ENCODE data around the gene CABLES1.

CABLES1 gene

DNA sequence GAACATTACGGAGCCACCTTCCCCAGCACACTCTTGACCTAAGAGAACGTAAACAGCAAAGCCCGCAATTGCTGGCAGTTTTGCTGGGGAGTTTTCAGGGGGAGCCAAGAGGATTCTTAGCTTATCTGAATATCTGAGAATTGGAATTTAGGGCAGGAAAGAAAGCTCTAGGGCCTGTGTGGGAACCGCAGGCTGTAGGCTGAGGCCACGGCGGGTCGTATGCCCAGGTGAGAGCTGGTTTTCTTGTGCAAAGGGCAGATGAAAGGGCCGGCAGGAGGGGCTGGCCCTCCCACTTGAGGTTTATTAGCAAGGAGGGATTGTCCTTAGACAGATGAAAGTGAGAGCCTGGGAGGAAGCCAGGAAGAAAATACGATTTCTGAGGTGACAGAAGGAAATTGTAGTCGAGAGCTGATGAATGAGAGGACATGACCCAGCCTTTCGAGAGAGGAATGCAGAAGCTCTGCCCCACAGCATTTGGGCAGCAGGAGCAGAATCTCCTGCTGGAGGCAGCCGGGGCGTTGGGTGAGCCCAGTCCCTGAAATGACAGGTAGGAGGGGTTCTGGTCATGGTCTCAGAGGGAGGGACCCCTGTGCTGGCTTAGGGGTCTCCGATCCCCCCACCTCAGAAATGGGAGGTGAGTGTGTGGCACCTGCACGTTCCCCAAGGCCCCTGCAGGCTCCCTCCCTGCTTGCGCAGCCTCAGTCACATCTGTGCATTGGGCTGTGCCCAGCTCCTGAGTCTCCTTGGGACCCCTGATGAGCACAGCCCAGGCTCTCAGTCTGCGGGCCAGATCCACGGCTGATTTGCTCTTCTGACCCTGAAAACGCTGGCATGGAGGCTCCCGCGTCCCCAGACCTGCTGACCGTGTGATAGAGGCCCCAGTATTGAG lies 61.1 kb downstream of the CABLES1 start:
- DNase-seq = no peak

DNA sequence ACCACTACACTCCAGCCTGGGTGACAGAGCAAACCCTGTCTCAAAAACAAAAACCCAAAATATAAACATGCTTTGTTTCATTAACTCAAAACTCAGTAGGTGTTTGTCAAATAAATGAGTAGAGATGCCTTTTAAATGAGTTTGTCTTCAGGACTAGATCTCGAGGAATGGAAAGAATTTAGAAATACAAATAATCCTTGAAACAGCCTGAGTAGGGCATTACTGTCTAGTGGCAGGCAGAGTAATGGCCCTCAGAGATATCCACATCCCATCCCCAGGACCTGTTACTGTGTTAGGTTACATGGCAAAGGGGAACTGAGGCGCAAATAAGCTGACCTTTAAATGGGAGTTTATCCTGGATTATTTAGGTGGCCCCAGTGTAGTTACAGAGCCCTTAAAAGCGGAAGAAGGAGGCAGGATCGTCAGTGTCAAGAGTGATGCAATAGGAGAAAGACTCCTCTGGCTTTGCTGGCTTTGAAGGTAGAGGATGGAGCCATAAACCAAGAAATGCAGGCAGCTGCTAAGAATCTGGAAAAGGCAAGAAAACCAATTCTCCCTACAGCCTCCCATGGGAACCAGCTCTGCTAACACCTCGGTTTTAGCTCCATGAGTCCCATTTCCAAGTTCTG lies 63.0 kb downstream of the CABLES1 start:
- DNase-seq = no peak

DNA sequence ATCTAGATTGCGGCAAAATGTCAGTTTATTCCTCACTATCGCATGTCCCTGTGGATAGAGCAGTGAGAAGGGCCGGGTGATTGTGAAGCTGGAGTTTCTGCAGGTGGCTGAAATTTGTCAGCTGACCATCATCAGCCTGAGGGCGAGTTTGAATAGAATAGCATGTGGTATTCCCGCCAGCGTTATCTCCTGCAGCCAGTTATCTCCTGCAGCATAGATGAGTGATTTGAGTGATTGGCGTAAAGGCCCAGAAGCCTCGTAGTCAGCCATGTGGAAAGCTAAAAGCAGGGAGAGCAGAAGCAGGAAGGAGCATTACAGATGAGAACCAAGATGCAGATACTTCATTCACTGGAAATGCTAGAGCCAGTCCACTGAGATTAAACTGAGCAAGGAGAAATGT lies 65.5 kb downstream of the CABLES1 start:
- no peak for DNase-seq

DNA sequence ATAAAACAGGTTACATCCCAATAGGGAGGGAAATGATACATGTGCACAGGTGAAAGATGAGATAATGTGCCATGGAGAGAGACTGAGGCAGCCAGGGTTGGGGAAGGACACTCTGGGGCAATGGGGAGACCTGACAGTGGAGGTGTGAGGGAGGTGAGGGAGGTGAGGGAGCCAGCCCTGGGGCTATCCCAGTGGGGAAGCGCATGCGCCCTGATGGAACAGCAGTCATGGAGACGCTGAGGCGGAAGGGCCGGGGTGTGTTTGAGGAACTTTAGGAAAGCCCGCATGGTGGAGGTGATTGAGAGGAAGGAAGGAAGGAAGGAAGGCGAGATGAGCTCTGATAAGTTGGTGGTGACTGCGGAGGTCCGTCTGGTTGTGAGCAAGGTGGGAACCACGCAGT lies 66.5 kb downstream of the CABLES1 start:
- no peak for DNase-seq

DNA sequence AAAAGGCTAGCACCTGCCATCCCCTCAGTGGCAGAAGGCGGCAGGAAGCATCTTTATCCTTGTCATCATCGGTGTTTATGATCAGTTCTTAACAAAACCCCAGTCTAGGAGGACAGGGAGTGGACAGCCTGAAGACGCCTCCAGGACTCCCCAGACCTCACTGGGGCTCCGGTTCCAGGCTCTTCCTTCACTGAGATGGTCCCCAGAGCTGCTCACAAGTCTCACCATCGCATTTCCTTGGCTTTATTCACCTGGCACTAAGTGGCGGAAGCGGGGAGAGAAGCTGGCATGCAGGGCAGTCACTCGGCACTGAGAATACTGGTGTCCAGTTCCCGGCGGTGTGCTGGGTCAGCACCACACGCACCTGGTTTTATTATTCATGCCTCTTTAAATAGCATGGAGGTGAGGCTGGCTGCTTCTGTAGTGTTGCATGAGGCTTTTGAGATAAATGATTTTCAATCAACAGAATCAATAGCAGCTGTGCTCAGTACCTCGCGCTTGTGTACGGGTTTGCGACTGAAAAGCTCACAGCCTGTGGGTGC lies 68.7 kb downstream of the CABLES1 start:
- DNase-seq = no peak

DNA sequence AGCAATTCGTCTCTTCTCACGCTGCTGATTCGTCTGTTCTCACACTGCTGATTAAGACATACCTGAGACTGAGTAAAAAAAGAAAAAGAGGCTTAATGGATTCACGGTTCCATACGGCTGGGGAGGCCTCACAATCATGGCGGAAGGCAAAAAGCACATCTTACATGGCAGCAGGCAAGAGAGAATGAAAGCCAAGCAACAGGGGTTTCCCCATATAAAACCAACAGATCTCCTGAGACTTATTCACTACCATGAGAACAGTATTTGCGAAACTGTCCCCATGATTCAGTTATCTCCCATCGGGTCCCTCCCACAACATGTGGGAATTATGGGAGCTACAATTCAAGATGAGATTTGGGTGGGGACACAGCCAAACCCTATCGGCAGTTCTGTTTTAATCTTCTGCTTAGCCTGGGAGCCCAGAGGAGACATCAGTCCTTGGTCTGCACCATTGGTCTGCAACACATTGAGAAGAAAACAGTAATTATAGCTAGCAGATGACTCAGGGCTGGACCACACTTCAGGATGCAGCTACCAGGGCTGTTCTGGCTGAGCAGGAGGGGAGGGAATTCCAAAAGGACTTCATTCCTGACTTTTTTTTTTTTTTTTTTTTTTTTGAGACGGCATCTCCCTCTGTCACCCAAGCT lies 69.4 kb downstream of the CABLES1 start:
- no peak for DNase-seq

DNA sequence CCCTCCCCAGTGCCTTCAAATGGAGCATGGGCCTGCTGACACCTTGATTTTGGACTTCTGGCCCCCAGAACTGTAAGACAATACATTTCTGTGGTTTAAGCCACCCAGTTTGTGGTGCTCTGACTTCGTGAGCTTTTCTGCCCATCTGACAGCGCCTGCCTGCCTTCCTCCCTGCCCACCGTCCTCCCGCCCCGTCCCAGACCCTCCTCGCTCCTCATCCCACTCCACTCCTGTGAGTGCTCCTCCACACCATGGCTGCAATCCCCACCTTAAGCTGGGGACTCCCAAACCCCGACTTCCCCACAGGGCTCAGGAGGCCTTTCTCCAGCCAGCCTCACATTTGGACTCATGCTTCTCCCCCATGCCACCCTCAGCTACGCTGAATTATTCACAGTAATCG lies 70.7 kb downstream of the CABLES1 start:
- DNase-seq = no peak

DNA sequence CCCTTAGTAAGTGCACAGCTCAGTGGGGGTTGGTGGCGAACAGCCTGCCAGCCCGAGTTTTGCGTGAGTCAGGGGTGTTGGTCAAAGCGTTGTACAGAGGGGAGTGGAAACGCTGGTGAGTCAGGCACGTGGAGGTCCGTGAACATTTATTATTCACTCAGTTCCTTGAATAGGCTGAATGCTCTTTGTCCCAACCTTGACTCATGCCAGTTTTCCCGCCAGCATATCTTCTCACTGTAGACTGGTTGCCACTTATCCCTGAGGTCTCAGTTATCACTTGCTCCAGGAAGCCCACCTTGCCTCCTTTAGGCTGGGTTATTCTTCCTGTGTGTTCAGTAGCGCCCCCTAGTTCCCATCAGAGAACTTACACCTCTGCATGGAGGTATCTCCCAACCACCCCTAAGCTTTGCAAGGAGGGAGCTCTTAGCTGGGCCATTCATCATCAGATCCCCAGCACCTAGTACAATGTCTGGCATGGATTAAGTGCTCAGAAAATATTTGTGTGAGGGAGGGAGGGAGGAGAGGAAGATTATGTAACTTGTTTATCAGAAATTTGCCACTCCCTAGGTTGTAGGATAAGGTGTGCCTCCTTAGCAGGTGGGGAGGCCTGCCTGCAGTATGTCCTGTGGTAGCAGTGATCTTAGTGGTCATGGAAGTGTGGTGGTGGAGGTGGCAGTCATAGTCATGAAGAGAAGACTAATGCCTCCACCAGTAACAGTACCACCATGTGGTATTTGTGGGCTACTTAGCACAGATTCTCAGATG lies 72.1 kb downstream of the CABLES1 start:
- DNase-seq = no peak

DNA sequence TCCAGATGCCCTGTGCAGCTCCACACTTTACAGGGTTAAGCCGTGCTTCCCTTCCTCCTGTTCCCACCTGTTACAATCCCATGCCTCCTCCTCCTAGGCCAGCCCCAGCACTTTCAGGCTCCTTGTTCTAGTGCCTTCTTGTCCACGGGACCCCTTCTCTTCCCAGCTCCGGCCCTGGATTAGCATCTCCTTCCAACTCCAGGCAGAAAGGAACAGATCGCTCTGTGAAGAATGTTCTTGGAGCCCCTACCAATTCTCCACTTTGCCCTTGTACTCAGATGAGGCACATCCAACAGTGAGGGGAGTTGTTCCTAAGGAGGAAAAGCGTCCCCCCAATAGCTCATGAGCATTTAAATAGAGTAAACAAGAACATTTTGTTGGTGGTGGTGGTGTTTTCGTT lies 72.7 kb downstream of the CABLES1 start:
- DNase-seq = no peak

DNA sequence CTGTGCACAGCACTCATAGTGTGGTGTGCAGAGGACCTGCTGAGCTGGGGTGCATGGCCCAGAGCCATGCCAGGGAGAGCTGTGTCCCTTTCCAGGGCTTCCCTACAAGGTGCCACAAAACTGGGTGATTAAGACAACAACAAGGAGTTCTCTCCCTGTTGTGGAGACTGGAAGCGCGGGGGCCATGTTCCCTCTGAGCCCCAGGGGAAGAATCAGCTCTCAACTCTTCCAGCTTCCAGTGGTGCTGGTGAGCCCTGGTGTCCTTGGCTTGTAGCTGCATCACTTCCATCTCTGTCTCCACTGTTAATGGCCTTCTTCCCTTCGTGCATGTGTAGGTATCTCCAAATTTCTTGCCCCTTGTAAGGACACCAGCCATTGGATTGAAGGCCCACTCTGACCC lies 73.3 kb downstream of the CABLES1 start:
- no peak for DNase-seq

DNA sequence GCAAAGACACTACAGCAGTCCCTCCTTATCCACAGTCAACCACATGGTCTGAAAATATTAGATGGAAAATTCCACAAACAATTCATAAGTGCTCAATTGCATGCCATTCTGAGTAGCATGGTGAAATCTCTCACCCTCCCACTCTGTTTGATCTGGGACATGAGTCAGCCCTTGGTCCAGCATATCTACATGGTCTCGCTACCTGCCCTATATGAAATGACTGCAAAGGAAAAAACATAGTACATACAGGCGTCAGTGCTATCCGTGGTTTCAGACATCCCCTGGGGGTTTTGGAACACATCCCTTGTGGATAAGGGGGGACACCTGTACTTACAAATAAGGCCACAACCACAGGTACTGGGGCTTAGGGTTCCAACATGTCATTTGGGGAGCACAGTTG lies 73.7 kb downstream of the CABLES1 start:
- DNase-seq = no peak

DNA sequence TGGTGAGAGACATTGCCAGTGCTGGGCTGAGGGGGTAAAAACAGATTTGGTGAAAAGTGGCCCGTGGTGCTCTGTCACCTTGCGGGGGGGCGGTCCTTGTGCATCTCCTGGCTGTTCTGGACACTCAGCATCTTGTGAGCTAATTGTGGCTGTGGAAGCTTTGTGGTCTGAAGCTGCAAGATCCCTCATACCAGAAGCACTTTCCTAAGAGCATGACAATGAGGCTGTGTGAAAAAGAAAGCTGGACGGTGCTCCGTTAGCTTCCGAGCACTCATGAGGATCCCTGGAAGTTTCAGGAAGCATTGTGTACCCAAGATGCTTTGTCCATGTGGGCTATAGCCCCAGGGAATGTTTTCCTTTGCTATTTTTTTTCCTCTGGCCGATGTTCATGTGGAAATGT lies 74.5 kb downstream of the CABLES1 start:
- DNase-seq = no peak

DNA sequence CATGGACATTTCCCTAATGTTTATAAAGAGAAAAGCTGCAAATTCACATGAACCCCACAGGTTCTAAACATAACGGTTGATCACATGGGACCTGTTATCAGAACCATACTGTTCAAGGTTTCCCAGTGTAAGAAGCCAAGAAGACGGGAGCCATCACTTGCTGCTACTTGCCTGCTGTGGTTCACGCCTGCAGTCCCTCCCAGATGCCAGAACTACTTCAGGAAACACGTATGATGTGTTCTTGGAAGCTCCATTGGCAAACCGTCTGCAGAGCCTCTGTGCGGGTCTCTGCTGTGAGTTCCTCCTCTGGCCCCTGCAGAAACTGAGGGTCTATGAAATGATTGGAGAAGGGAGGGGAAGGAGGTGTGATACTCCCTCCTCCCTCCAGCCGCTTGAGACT lies 75.2 kb downstream of the CABLES1 start:
- DNase-seq = no peak

DNA sequence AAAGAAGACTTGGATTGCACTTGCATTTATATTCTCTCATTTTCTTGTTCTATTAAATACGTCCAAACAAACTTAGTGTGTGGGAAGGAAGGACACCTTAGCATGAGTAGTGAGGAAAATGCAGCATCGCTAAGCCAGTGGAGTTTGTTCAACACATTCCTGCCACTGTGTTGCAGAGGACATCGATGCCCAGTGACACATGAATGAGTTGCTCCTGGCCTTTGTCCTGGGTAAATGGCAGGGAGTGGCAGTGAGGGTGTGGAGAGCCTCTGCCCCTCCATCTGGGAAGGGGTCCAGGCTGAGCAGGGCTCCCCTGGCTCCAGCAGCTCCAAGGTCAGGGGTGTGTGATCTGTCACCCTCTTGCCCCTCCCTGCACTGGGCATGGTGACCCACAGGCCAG lies 75.9 kb downstream of the CABLES1 start:
- DNase-seq = no peak

DNA sequence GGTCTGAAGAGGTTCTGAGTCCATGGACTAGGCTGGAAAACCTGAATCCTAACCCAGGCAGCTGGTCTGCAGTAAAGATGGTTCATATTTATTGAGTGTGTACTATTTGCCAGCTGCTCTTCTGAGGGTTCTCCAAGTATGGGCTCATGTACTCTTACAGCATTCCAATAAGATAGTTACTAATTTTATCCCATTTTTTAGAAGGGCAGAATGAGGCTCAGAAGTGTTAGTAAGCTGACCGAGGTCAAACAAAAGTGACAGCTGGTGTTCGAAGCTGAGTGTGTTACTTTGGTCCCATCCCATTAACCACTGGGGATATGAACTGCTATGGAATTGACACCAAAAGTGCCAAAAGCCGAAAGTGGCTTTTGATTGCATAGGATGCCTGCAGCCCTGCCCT lies 76.9 kb downstream of the CABLES1 start:
- no peak for DNase-seq

DNA sequence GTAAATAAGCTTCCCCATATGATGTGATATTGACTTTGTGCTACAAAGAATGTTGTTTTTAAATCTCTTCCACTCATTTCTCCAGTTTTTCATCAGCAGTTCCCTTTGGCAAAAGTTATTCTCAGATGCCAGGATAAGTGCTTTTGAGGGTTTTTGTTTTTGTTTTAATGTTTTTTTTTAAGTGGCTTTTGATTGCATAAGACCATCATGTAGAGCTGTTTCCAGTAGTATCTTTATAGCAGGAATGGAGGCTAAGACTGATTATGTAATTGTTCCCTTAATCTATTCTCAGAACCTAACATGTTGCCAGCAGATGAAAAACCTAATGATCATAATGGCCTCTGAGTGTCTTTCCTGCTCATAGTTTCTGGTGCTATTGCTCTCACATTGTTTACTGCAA lies 77.9 kb downstream of the CABLES1 start:
- no peak for DNase-seq

DNA sequence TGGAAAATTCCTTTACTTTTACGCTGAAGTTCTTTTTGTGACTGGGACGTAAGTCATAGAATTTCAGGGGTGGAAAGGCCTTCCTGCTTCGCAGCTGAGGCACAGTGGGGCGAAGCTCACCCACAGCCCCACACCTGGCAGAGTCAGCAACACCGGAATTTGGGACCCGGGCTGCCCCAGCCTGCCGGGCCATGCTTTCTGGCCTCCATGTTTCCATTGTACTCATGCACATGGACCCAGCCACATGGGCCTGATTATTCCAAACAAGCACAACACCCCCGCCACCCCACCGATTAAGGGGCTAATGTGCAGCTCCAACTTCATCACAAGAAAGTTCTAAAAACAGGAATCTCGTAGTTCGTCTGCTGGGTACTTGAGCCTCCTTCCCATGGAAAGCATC lies 82.5 kb downstream of the CABLES1 start:
- DNase-seq = no peak

DNA sequence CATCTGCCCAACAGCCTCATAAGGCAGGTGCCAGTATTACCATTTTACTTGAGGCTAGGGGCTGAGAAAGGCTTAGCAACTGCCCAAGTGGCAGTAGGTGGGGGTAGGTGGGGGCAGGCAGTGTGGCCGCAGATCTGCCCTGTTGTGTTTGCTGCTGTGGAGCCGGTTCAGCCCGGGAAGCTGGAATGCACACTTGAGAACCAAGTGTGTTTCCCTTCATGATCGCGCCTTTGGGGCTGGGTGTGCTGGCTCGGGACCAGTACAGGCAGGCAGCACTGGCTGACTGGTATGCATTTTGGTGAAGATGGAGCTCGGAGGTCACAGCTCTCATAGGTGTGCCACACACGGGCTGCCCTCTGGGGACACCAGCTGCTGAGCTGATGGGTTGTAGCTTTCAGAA lies 85.1 kb downstream of the CABLES1 start:
- DNase-seq = no peak

DNA sequence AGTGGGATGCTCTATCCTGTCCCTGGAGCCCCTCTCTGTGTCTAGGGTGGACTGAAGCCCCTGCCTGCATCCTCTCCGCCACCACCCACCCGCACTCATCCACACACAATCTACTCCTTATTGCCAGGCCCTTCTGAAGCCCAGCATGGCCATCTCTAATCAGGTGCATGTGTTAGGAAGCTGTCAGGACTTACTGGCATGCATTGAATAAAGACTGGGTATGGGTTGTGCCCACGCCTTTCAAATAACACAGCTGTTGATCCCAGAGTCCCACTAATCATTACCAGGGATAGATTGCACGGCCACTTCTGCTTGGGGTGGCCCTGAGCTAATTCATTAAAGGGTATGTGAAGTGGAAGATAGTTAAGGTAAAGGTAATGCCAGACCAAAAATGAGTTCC lies 88.4 kb downstream of the CABLES1 start:
- DNase-seq = no peak

DNA sequence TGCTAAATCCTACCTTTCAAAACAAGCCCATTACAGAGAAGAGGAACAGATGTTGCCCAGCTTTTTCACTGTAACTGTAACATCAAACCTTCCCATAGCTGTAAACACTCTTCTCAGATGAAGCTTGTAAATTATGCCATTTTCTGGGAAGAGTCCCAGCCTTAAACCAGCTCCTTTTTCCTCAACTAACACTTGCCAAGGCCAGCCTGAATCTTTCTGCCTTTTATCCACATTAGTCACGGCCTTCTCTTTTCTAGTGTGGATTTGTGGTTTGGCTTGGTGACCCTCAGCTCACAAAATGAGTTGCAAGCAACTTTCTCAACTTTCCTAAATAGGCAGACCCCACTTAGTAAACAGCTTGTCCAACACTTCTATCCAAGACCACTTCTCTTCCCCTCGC lies 90.2 kb downstream of the CABLES1 start:
- DNase-seq = no peak

DNA sequence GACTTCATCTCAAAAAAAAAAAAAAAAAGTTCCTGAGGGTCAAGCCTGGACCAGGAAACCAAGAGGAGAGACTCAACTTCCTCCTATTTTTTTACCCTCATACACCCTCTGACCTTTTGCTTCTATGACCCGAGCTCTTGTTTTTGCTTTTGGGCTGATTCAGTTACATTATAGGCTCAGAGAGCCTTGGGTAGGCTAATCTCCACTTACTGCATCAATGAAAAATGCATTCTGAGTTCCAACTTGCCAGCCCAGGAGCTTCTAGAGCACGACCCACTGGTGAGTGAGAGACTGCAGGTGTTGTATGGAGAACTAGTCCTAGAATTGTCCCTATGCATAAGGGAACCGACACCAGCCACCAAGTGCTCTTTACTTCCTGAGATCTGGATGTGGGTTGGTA lies 91.1 kb downstream of the CABLES1 start:
- DNase-seq = no peak

DNA sequence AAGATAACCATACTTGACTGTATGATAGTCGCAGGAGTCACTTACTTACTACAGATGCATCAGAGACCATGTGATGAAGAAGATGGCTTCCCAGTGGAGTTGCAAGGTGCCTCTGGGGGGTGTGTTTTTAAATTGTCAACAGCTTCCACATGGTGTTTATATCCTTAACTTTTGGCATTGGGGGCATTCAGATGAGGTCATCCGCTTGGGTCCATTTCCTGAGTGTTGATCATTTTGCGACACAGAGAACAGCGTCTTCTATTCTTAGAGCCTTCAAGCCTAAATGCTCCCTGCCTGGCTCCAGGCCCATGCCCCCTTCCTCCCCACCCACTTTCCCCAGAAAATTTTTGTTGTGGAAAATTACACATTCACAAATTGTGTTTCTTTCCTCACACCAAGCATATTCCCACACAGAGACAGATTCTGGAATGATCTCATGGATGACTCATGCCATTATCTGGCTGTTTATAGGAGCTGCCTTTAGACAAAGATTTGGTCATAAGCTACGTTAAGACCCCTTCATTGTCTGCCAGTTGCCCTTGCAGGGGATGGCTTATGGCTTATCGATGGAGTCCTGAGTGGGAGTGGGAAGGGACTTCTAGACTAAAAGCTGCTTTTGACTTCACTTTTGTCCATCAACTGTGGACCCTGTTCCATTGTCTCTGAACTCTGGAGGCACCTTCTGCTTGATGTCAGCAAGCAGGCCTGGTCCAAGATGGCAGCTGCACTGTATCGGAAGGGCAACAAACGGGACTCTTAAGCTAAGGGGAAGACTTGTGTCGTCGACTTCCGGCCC lies 91.8 kb downstream of the CABLES1 start:
- DNase-seq = no peak

Measured in stimulated activated CD4-positive, alpha-beta T cell treated with anti-CD3 and anti-CD28 coated beads, Interleukin-2, amount 100 ng/mL, for 24 hours (primary cell).